Upper lobe of left lung (tissue), 6 donors: ENCODE measurements around the gene PALMD. TPM values are rescaled to one million over a fixed set of nuclear protein-coding genes. Genes with fewer than 3 reads are reported as not detected.

ENCODE experiments used
- ATAC-seq, 2 donors: fragments of 200-7000 bp; cut with Tn5 transposase; one replicate each; pipeline ENCODE4 v1.9.1; 2022; ENCODE audit warnings: mild to moderate bottlenecking in 2 of 2, moderate library complexity in 2 of 2; ENCODE audit not compliant: low FRiP score in 2 of 2
- DNase-seq, 2 donors: peaks; one replicate each; pipeline ENCODE4 v3.0.0-alpha.2; 2019 to 2020
- H3K27ac ChIP-seq, 4 donors: fragments of 200-600 bp; sonication (generic); one replicate each; pipeline ENCODE4 v1.5.1; 2016 to 2019
- H3K27me3 ChIP-seq, 4 donors: fragments of 200-600 bp; sonication (generic); one replicate each; pipeline ENCODE4 v1.5.1; 2017 to 2019
- H3K36me3 ChIP-seq, 4 donors: fragments of 200-600 bp; sonication (generic); one replicate each; pipeline ENCODE4 v1.5.1; 2016 to 2019
- H3K4me1 ChIP-seq, 4 donors: fragments of 200-600 bp; sonication (generic); one replicate each; pipeline ENCODE4 v1.5.1; 2018 to 2019
- H3K4me3 ChIP-seq, 4 donors: fragments of 200-600 bp; sonication (generic); one replicate each; pipeline ENCODE4 v1.5.1; 2017 to 2019; ENCODE audit warnings: mild to moderate bottlenecking in 2 of 4, moderate library complexity in 1 of 4
- H3K9me3 ChIP-seq, 4 donors: fragments of 200-600 bp; sonication (generic); one replicate each; pipeline ENCODE4 v1.5.1; 2018 to 2019
- EP300 ChIP-seq, 4 donors: sonication (generic); formaldehyde crosslinking; IDR thresholded peaks; one replicate each; pipeline ENCODE4 v1.5.1; 2017; ENCODE audit warnings: antibody characterized with exemption in 4 of 4, control low read depth in 2 of 4
- POLR2A ChIP-seq, 4 donors: fragments of 450-650 bp; IDR thresholded peaks; one replicate each; pipeline ENCODE4 v1.5.1; 2016 to 2017; ENCODE audit warnings: antibody characterized with exemption in 4 of 4, mild to moderate bottlenecking in 2 of 4
- POLR2AphosphoS5 ChIP-seq, 2 donors: sonication (generic); formaldehyde crosslinking; IDR thresholded peaks; one replicate each; pipeline ENCODE4 v1.5.1; 2017; ENCODE audit warnings: antibody characterized with exemption in 2 of 2
- whole genome bisulfite sequencing, 2 donors: methylation state at CpG; one replicate each; pipeline ENCODE4 v1.1.5; 2017 to 2018; 5-methylcytosine and 5-hydroxymethylcytosine counted together
- total RNA-seq, 6 donors: library from RNA; depleted of rRNA in 4 of 6; stranded (reverse); fragments of >200 nt in 4 of 6; gene quantifications; one replicate each; pipeline versions ENCODE4 v1.1.0 to v1.2.1, GENCODE V29; 2016 to 2021
- TF ChIP-seq, protein P1 (sequence below), 6 experiments: fragments of 450-650 bp in 4 of 6; fragments of 200-600 bp in 2 of 6; sonication (generic) in 2 of 6; IDR thresholded peaks; one replicate each; pipeline ENCODE4 v1.5.1; 2016 to 2019; ENCODE audit warnings: antibody characterized with exemption in 6 of 6
- donor health status: DM: no; HTN: no; CAD: no; lungs with moderate emphysema.
- donor health status: DM: no; HTN: yes; CAD: no; lungs with severe emphysema.

Gene PALMD
- total RNA-seq, 6 donors from 2014 or later, result 11.0 to 30.6 (median 23.7) TPM

DNA sequence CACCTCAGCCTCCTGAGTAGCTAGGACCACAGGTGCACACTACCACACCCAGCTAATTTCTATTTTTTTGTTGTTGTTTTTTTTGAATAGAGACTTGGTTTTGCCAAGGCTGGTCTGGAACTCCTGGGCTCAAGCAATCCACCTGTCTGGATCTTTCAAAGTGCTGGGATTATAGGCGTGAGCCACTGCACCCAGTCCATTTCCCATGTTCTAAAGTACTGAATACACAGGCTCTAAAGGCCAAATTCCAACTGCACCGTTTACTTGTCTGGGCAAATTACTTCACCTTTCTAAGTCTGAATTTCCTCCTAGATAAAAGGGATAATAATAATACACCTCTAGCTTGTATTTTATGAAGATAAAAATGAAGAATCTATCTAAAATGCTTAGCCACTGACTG, 80.9 kb downstream of the PALMD start:
- no peak for TF ChIP-seq POLR2A (IDR thresholded peaks at IDR 0.05)
- TF ChIP-seq POLR2AphosphoS5 (IDR thresholded peaks at IDR 0.05), result no peak
- TF ChIP-seq, protein P1, sequence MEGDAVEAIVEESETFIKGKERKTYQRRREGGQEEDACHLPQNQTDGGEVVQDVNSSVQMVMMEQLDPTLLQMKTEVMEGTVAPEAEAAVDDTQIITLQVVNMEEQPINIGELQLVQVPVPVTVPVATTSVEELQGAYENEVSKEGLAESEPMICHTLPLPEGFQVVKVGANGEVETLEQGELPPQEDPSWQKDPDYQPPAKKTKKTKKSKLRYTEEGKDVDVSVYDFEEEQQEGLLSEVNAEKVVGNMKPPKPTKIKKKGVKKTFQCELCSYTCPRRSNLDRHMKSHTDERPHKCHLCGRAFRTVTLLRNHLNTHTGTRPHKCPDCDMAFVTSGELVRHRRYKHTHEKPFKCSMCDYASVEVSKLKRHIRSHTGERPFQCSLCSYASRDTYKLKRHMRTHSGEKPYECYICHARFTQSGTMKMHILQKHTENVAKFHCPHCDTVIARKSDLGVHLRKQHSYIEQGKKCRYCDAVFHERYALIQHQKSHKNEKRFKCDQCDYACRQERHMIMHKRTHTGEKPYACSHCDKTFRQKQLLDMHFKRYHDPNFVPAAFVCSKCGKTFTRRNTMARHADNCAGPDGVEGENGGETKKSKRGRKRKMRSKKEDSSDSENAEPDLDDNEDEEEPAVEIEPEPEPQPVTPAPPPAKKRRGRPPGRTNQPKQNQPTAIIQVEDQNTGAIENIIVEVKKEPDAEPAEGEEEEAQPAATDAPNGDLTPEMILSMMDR (IDR thresholded peaks at IDR 0.05), result no peak
- no peak for TF ChIP-seq EP300 (IDR thresholded peaks at IDR 0.05)
- ATAC-seq, result no peak
- Histone ChIP-seq H3K4me3 (no peak overlapping the region), H3K27me3 (no peaks in the 10 kb centered on the region), H3K27ac (no peak overlapping the region), H3K9me3 (no peaks in the 10 kb centered on the region), H3K36me3 (no peaks in the 10 kb centered on the region), H3K4me1 (peaks cover 0 to 6% (median 2%) of the 10 kb centered on the region in 4 donors)
- WGBS, 2 donors, result 72 to 81% methylated on average over 2 of the region's 2 CpGs
- no peak for DNase-seq

DNA sequence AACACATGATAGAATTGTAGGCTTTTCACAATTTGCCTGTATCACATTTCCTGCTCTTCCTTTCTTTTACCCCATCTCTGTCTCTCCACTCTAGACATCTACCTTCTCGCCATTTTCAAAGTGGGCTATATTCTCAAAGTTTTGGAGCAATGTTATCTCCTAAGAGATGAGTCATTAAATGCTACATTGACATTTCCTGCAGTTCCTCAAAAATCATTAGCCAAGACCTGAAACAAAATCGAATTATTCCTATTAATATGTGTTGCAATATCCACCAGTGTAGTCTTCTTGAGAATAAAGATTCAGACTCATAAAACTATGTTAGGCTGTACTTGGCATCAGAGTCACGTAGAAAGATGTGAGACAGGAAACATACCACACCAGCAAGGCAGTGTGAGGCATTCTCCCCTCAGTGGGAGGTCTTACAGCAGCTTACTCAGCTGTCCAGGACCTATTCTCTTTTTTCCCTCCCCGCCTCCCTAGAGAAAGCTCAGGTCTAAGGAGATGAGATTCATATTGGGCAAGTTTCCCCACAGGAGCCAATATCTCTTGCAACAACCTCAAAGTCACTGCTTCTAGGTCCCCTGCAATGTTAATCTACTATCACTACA, 81.8 kb downstream of the PALMD start:
- no peak for DNase-seq
- H3K36me3 ChIP-seq, result no peaks in the 10 kb centered on the region
- H3K4me3 ChIP-seq, result no peak overlapping the region
- peak overlapping the region; percentile 2 to 54 (median 39) for H3K27ac ChIP-seq
- 70 to 81% methylated on average over 4 of the region's 4 CpGs for WGBS, 2 donors
- peaks cover 0 to 6% (median 2%) of the 10 kb centered on the region in 4 donors for H3K4me1 ChIP-seq
- no peaks in the 10 kb centered on the region for H3K27me3 ChIP-seq
- no peak for TF ChIP-seq EP300 (IDR thresholded peaks at IDR 0.05)
- TF ChIP-seq, protein P1 (IDR thresholded peaks at IDR 0.05), result no peak
- TF ChIP-seq POLR2AphosphoS5 (IDR thresholded peaks at IDR 0.05), result no peak
- TF ChIP-seq POLR2A (IDR thresholded peaks at IDR 0.05), result no peak
- no peak for ATAC-seq
- no peaks in the 10 kb centered on the region for H3K9me3 ChIP-seq

DNA sequence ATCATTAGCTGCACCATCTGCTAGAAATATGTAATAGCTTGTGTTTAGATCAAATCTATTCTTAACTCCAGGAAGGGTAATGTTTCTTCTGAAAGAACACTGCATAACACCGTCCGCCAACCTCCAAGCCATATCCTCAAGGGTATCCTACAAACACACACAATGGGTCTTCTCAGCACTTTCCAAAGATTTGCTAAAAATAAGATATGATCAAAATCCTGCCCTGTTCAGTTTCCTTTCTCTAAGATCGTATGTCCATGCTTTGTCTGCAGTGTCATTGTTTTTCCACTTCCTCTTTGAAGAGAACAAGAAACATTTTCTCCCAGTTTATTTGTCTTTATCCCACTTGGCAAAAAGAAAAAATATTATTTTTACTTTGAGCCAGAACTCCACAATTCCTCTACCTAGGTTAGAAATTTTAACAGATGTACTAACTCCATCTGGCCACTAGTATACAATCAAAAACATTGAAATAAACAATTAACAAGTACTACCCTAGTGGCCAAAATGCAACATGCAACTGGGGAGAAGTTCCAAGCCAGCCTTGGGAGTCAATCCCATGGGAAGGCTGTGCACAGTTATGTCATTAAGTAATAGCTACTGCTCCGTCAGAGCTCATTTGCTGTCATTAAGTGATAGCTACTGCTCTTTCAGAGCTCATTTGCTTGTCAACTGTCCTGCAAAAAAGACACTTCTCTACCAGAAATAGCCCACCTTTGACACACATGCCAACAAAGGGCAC, 82.8 kb downstream of the PALMD start:
- ATAC-seq (peak in 1 of 2 donors; percentile 56), DNase-seq (no peak)
- no peak for TF ChIP-seq EP300 (IDR thresholded peaks at IDR 0.05)
- TF ChIP-seq, protein P1 (IDR thresholded peaks at IDR 0.05), result peak in 4 of 6 experiments; percentile 20 to 49 (median 40)
- Histone ChIP-seq H3K36me3 (no peaks in the 10 kb centered on the region), H3K9me3 (no peaks in the 10 kb centered on the region), H3K27ac (peak overlapping the region; percentile 26 to 54 (median 44)), H3K4me1 (peaks cover 0 to 6% (median 2%) of the 10 kb centered on the region in 4 donors), H3K4me3 (no peak overlapping the region), H3K27me3 (no peaks in the 10 kb centered on the region)
- 64 to 66% methylated on average over 4 of the region's 4 CpGs for WGBS, 2 donors

DNA sequence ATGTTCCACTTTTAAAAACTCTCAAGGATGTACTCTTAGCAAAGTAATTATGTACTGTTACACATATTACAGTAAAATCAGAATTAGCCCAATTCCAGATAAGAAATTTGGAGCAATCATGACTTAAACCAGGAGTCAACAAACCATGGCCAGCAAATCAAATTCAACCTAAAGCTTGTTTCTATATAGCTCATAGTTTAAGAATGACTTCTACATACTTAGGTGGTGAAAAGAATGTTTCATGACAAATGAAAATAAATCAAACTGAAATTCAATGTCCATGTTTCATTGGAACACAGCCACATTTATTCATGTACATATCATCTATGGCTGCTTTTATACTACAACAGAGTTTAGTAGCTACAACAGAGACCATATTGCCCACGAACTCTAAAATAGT, 85.5 kb downstream of the PALMD start:
- TF ChIP-seq EP300 (IDR thresholded peaks at IDR 0.05), result no peak
- TF ChIP-seq, protein P1 (IDR thresholded peaks at IDR 0.05), result no peak
- TF ChIP-seq POLR2A (IDR thresholded peaks at IDR 0.05), result no peak
- TF ChIP-seq POLR2AphosphoS5 (IDR thresholded peaks at IDR 0.05), result no peak
- no peaks in the 10 kb centered on the region for H3K9me3 ChIP-seq
- no peaks in the 10 kb centered on the region for H3K36me3 ChIP-seq
- H3K27ac ChIP-seq, result no peak overlapping the region
- DNase-seq, result no peak
- peaks cover 0 to 6% (median 2%) of the 10 kb centered on the region in 4 donors for H3K4me1 ChIP-seq
- WGBS, 2 donors, result 94 to 97% methylated on average over 1 of the region's 1 CpG
- H3K27me3 ChIP-seq, result no peaks in the 10 kb centered on the region
- H3K4me3 ChIP-seq, result no peak overlapping the region
- no peak for ATAC-seq
